Measurements from ENCODE around the gene F9.

The F9 gene

GRCh38 chrX:139596068-139596467, 65.5 kb downstream of the F9 start:
- TF ChIP-seq ZFX (IDR thresholded peaks at IDR 0.05): no peak
- TF ChIP-seq, protein P1, sequence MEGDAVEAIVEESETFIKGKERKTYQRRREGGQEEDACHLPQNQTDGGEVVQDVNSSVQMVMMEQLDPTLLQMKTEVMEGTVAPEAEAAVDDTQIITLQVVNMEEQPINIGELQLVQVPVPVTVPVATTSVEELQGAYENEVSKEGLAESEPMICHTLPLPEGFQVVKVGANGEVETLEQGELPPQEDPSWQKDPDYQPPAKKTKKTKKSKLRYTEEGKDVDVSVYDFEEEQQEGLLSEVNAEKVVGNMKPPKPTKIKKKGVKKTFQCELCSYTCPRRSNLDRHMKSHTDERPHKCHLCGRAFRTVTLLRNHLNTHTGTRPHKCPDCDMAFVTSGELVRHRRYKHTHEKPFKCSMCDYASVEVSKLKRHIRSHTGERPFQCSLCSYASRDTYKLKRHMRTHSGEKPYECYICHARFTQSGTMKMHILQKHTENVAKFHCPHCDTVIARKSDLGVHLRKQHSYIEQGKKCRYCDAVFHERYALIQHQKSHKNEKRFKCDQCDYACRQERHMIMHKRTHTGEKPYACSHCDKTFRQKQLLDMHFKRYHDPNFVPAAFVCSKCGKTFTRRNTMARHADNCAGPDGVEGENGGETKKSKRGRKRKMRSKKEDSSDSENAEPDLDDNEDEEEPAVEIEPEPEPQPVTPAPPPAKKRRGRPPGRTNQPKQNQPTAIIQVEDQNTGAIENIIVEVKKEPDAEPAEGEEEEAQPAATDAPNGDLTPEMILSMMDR (conservative IDR thresholded peaks at IDR 0.05): no peak; the same call in 1 of the 2 replicates

DNA sequence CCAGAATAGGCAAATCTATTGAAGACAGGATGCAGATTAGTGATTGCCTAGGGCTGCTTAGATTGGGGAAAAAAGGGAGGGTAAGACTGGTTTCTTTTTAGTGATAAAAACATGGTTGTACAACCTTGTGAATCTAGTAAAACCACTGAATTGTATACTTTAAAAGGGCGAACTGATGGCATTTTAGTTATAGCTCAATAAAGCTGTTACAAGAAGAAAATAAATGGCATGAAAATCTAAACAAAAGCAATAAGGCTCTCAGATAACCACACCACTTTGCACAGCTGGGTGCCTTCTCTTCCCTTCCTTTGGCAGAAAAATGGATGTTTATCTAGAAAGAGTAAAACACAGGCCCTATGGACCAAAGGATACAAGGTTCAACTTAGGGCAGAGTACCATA, 69.6 kb downstream of the F9 start:
- no peak overlapping the region for H3K27ac ChIP-seq
- TF ChIP-seq ZFX (IDR thresholded peaks at IDR 0.05): no peak
- TF ChIP-seq, protein P1 (conservative IDR thresholded peaks at IDR 0.05): no peak

More at GRCh38 chrX:139596068-139596467, 65.5 kb downstream of the F9 start:
- H3K27ac ChIP-seq: no peak overlapping the region

Measured in C4-2B (cell line).